NCI-H1048 (cell line): ENCODE data around the gene HOXA4.
A peak's percentile ranks its signal among the peaks of the same experiment; 100 is the strongest.

Experiments
- DNase-seq: peaks from one replicate; lab custom pipeline; 2025; lab: John Stamatoyannopoulos, UW

HOXA4 gene

GRCh38 chr7:27169658-27170425 lies 39.3 kb upstream of the HOXA4 start:
- DNase-seq: no peak

DNA sequence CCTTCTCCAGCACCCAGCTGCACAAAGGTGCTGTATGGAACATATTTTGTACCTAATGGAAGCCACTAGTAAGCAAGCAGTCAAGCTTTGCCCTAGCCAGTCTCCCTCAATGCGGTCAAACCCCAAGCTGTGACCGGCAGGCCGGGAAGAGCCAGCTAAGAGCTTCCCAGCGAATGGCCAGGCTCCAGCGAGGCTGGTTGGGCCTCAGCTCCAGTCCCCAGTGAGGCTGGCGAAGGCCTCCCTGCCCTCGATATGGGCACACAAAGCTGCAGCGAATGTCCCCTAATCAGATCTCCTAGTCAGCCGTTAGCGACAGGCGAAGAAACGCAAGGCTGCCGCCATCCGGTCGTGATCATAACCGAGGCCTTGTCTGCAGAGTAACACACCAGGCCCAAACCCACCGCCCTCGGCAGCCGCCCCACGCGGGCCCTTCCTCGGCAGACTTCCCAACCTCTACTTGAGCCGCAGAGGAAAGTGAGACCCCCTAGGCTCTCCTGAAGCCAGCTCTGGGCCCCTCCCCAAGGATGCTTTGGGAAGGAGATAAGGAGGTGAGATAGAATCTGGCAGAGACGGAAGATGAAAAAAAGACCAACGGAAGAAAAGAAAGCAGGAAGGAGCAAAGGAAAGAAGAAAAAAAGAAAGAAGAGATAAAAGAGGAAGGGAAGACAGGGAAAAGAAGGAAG lies 37.8 kb upstream of the HOXA4 start:
- no peak for DNase-seq

- DNase-seq: no peak
Measured at GRCh38 chr7:27167916-27168264, 37.3 kb upstream of the HOXA4 start.

- no peak for DNase-seq
Measured at GRCh38 chr7:27166531-27167505, 36.3 kb upstream of the HOXA4 start.

DNA sequence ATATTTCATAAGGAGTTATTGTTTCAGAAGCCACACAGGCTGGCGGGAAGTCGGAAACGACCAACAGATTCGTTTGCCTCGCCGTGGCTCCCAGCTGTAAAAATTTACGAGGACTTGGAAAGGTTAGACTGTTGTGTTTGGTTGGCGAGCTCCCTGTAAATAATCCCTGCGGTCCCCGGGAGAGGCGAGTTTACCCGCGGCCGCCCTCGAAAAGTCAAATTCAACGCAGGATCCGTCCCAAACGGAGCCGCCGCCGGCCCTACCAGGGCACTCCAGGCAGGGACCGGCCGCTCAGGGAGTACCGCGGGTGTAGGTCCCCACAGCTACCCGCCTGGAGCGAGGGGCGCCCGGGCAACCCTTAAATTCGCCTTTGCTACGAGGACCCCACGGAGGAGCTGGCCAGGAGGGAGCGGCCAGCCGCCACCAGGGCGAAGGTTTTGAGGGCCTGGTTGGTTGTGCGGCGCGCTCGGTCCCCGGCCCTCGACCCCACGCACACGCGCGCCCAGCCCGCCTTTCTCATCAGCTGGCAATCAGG lies 35.5 kb upstream of the HOXA4 start:
- DNase-seq: peak; percentile 58

DNA sequence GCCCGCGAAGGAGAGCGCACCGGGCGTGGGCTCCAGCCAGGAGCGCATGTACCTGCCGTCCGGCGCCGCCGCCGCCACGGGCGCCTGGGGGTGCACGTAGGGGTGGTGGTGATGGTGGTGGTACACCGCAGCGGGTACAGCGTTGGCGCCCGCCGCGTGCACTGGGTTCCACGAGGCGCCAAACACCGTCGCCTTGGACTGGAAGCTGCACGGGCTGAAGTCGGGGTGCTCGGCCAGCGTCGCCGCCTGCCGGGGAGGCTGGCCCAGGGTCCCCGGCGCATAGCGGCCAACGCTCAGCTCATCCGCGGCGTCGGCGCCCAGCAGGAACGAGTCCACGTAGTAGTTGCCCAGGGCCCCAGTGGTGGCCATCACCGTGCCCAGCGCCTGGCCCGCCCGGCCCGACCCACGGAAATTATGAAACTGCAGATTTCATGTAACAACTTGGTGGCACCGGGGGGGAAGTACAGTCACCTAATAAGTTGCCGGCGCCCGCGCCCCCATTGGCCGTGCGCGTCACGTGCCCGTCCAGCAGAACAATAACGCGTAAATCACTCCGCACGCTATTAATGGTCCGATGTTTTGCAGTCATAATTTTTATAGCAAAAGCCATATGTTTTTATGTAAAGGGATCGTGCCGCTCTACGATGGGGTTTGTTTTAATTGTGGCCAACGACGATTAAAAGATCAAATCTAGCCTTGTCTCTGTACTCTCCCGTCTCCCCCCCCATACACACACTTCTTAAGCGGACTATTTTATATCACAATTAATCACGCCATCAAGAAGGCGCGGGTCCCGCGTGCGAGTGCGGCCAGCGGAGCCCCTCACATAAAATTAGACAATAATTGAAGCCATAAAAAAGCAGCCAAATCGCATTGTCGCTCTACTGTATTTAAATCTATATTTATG lies 34.8 kb upstream of the HOXA4 start, which contains the start of gene HOXA9:
Gene HOXA9, minus strand, starts transcription at position 449 of the 907 bp plus-strand sequence. Its CDS starts 80 bp downstream, at position 369.
- peak; percentile 77 for DNase-seq

DNA sequence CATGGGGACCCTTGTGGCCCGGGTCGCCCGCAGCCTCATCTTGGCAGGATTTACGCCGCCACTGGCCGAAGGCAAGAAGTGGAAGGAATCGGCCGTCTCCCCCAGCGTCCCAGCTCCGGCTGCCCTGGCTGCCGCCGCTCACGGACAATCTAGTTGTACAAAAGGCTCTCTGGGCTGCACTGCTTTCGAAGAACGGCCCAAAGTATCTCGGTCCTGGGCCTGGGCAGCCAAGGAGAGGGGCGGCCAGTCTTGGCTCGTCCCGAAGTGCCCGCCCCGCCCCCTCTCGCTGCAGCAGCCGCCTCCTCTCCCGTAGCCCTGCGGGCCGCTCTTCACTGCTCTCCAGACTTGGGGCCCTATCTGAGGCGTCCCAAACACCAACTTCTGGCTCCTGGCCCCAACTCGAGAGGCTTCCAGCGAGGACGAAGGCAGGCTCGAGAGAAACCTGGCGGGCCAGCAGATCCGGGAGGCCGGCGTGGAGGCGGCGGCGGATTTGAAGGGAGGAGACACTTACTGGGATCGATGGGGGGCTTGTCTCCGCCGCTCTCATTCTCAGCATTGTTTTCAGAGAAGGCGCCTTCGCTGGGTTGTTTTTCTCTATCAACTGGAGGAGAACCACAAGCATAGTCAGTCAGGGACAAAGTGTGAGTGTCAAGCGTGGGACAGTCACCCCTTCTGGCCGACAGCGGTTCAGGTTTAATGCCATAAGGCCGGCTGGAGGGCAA lies 34.0 kb upstream of the HOXA4 start:
- DNase-seq: no peak

DNA sequence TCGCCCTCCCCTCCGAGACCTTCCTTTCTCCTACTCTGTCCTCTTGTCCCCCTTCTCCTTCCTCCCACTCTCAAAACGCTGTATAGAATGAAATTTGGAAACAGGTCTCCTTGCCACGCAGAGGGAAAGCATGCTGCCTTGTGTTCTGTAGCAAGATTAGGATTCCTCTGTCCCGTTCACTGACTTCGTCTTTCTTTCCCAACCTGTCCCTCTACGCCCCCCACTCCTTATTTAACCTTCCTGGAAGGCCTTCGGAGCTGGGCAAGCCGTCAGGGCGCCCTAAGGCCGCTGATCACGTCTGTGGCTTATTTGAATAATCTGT lies 33.4 kb upstream of the HOXA4 start:
- DNase-seq: no peak

- DNase-seq: no peak
Measured at GRCh38 chr7:27163288-27164044, 32.9 kb upstream of the HOXA4 start.

GRCh38 chr7:27162561-27163287 lies 32.2 kb upstream of the HOXA4 start:
- no peak for DNase-seq

- DNase-seq: no peak
Measured at GRCh38 chr7:27161721-27162560, 31.4 kb upstream of the HOXA4 start.

DNA sequence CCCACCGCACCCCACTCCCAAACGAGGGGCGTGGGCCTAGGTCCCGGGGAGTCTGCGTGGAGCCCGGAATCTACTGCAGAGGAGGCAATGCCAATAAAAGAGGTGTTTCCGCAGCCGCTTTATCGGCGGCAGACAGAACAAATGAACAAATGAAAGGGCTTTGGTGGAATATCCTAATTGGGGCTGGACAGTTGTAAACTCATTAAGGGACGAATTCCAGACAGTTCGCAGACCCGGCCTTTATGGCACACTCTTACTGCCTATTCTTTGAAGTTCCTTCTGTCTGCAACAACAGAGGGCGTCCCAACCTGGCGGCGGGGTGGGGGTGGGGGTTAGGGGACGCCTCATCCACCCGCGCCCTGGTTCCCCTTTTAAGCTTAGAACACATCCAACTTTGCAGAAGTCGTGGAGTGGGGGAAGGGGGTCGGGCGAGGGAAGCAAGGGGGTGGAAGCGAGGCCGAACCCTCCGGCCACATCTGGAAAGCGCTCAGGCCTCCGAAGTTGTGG lies 30.7 kb upstream of the HOXA4 start:
- DNase-seq: no peak

GRCh38 chr7:27160546-27161213 lies 30.1 kb upstream of the HOXA4 start:
- DNase-seq: peak; percentile 66

DNA sequence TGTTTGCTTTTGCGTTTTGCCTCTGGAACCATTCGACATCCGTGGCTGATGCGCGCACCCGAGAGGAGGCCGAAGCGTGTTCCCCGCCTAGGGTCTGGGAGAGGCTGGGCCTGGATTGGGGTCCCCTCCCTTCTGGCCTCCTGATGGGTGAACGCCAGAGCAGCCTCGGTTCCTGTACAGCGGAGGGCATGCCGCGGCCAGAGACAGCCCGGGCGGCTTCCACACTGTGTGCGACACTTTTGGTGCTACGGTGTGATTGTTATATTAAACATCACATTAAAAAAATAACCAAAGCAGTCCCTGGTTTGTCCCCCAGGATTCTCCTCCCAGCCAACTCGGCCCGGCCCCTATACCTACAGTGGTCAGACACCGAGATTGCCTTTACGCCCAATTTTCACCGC lies 29.6 kb upstream of the HOXA4 start:
- DNase-seq: no peak

DNA sequence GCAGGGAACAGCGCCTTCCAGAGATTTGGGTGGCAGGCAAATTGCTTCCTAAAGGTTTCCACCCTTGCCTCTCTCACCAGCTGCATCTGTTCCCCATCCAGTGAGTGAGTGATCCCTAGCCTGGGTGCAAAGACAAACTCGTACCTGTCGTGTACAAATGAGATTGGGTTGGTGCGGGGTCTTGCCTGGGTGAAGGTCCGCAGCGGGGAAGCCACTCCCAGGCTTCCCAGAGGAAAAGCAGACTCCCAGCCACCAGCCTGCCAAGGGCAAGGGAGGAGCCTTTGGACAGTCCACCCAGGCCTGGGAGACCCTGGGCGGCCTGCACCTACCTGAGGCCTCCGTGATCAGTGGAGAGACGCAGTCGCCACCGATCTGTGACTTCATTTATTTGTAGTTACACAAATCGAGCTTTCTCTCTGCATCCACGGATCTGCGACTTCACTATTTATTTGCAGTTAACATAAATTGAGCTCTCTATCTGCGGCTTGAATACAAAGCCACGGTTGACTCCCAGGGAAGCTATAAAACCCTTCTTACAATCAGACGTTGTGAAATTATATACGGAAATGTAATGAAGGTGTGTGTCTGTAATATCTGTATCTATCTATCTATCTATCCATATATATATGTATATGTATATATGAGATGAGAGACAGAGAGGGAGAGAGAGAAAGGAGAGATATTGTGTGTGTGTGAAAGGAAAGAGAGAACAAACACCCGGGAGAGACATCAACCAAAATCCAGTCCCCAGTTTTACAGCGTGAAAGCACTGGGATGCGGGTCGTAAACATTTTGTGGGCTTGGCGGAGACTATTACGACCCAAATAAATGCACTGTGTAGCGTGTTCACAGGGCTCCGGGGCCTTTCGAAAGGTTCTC lies 28.9 kb upstream of the HOXA4 start:
- no peak for DNase-seq
